HL-60 (cell line): ENCODE results near the gene SLC25A53.
"Not testable (repeated sequence)": the region's sequence is repeated elsewhere in the genome, so short reads cannot be mapped to it uniquely, and the experiment has no call there.

Experiments used
- DNase-seq, 2 experiments: peaks; one replicate each; pipeline ENCODE4 v3.0.0-alpha.2; 2010 to 2020; ENCODE audit warnings: low read depth in 1 of 2, low spot score in 1 of 2
- H3K27ac ChIP-seq: fragments of 250-450 bp; sonication (Bioruptor Pico); replicated peaks from 2 replicates; pipeline ENCODE4 v1.5.1; 2020; ENCODE audit warnings: mild to moderate bottlenecking, moderate library complexity
- H3K27me3 ChIP-seq: fragments of 250-450 bp; sonication (Bioruptor Pico); 2 replicates; pipeline ENCODE4 v1.5.1; 2021; ENCODE audit warnings: mild to moderate bottlenecking, moderate library complexity; ENCODE audit not compliant: insufficient read depth, poor library complexity, severe bottlenecking
- H3K4me3 ChIP-seq: replicated peaks from 2 replicates; pipeline ENCODE4 v1.5.1; 2011; ENCODE audit warnings: mild to moderate bottlenecking, control low read depth, low read length; ENCODE audit not compliant: insufficient read depth
- CTCF ChIP-seq: IDR thresholded peaks from one replicate; pipeline ENCODE4 v1.5.1; 2011; ENCODE audit warnings: low read length, control low read depth, inconsistent platforms; ENCODE audit not compliant: insufficient read depth
- GABPA ChIP-seq: IDR thresholded peaks from 2 replicates; pipeline ENCODE4 v1.6.1; 2012; ENCODE audit warnings: low read depth
- POLR2AphosphoS5 ChIP-seq: IDR thresholded peaks from 2 replicates; pipeline ENCODE4 v1.6.1; 2012; ENCODE audit warnings: low read depth
- REST ChIP-seq: IDR thresholded peaks from 2 replicates; pipeline ENCODE4 v1.6.1; 2012; ENCODE audit warnings: low read depth; ENCODE audit not compliant: insufficient replicate concordance
- SPI1 ChIP-seq: IDR thresholded peaks from 2 replicates; pipeline ENCODE4 v1.6.1; 2012; ENCODE audit warnings: low read depth, mild to moderate bottlenecking, borderline replicate concordance

Gene SLC25A53

GRCh38 chrX:104117759-104118158 lies 39.0 kb downstream of the SLC25A53 start:
- Histone ChIP-seq H3K4me3 (no peak overlapping the region), H3K27me3 (peaks cover 6% of the 10 kb centered on the region), H3K27ac (no peak overlapping the region)
- DNase-seq: no peak
- no peak for TF ChIP-seq SPI1
- TF ChIP-seq REST: no peak
- TF ChIP-seq CTCF: no peak
- no peak for TF ChIP-seq GABPA
- no peak for TF ChIP-seq POLR2AphosphoS5

- Histone ChIP-seq H3K4me3 (no peak overlapping the region), H3K27ac (no peak overlapping the region), H3K27me3 (peaks cover 13% of the 10 kb centered on the region)
- DNase-seq: peak in 1 of 2 experiments; percentile 33
- TF ChIP-seq SPI1 (no peak), GABPA (no peak), CTCF (peak; percentile 5)
Measured at GRCh38 chrX:104113222-104113965, 43.4 kb downstream of the SLC25A53 start.

- peak within 1 kb of the TSS; percentile 41 for H3K4me3 ChIP-seq
- no peak within 1 kb of the TSS for H3K27ac ChIP-seq
- DNase-seq: no peak
- no peak for TF ChIP-seq POLR2AphosphoS5
- H3K27me3 ChIP-seq: peaks cover 13% of the 10 kb centered on the region
Measured at GRCh38 chrX:104112326-104112951, 44.4 kb downstream of the SLC25A53 start, which contains the start of gene ZCCHC18. Gene ZCCHC18, plus strand, starts transcription at chrX:104112523. Its CDS starts 1,589 bp downstream, at chrX:104114112.

GRCh38 chrX:104110491-104111240 lies 46.1 kb downstream of the SLC25A53 start:
- not testable (repeated sequence) for H3K4me3 ChIP-seq, H3K27ac ChIP-seq, DNase-seq
- H3K27me3 ChIP-seq: peaks cover 13% of the 10 kb centered on the region

- peaks cover 13% of the 10 kb centered on the region for H3K27me3 ChIP-seq
- no peak overlapping the region for H3K4me3 ChIP-seq
- H3K27ac ChIP-seq: no peak overlapping the region
- TF ChIP-seq CTCF: no peak
- TF ChIP-seq REST: no peak
- TF ChIP-seq POLR2AphosphoS5: no peak
- no peak for TF ChIP-seq GABPA
- no peak for TF ChIP-seq SPI1
- no peak for DNase-seq
Measured at GRCh38 chrX:104108955-104109354, 47.9 kb downstream of the SLC25A53 start.
